Esophagus squamous epithelium (tissue), 4 donors: ENCODE measurements around the gene DHH.

Experiments
- CTCF ChIP-seq, 6 experiments: fragments of 450-650 bp in 4 of 6; fragments of 200-600 bp in 2 of 6; sonication (generic) in 2 of 6; IDR thresholded peaks; one replicate each; pipeline ENCODE4 v1.5.1; 2016 to 2019; ENCODE audit warnings: antibody characterized with exemption in 6 of 6, mild to moderate bottlenecking in 4 of 6, moderate library complexity in 4 of 6
- POLR2A ChIP-seq, 4 donors: fragments of 450-650 bp; IDR thresholded peaks; one replicate each; pipeline ENCODE4 v1.6.1; 2017; ENCODE audit warnings: antibody characterized with exemption in 4 of 4, mild to moderate bottlenecking in 4 of 4, moderate library complexity in 3 of 4

- no peak for TF ChIP-seq CTCF (IDR thresholded peaks at IDR 0.05)
- TF ChIP-seq POLR2A (IDR thresholded peaks at IDR 0.05) = no peak
Measured at GRCh38 chr12:49098703-49099102, 4.1 kb upstream of the DHH start.
